Glomerular endothelial cell (primary cell): Measurements from ENCODE around the gene GPHN. TPM values are rescaled to one million over a fixed set of nuclear protein-coding genes. Genes with fewer than 3 reads are reported as not detected.
A peak's percentile ranks its signal among the peaks of the same experiment; 100 is the strongest.

Experiments
- DNase-seq: peaks from one replicate; pipeline ENCODE4 v3.0.0-alpha.2; 2011; ENCODE audit warnings: low read depth, low spot score; ENCODE audit errors: extremely low read depth
- total RNA-seq: library from RNA; depleted of rRNA; stranded (reverse); fragments of >200 nt; gene quantifications from 2 replicates; pipeline ENCODE4 v1.2.3, GENCODE V29; 2015

GPHN gene
- total RNA-seq, 1 donor from 2014 or later = 16.1 TPM

DNA sequence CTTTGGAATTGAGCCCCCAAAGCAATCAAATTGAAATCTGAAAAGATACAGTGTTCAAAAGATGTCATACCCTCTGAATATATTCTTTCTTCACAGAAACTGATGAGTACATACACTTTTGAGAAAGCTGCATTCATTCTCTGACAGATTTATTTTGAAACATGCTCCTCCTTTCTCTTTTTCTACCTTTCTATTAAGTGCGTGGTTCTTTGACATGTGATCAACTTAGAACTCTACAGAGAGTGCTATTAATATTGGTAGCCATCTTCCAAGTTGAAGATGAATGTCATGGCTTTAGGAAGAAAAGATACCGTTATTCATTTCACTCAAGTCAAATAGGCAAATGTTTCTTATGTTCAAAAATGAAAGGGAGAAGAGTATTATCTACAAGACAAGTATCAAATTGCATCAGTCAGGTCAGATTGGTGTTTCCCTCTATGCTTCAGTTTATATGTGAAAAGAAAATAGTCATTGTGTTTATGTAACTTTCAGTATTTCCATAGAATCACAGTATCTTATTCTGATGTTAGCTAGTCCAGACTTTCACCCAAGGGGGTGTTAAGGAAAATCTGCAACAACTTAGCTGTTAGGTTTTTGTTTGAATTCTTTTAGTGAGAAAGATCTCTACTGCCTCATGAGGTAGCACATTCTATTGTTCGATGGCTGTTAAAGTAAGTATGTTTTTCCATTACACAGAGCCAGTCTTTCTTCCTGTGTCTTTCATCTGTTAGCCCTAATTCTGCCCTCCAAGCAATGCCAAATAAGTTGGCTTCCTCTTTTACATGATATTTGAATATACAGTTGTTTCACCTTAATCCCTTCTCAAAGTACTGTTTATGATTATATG lies 625.9 kb downstream of the GPHN start:
- DNase-seq = no peak

GRCh38 chr14:67137744-67138371 lies 629.9 kb downstream of the GPHN start:
- DNase-seq = no peak

- DNase-seq = no peak
Observed at GRCh38 chr14:67140556-67140955, 632.6 kb downstream of the GPHN start.

DNA sequence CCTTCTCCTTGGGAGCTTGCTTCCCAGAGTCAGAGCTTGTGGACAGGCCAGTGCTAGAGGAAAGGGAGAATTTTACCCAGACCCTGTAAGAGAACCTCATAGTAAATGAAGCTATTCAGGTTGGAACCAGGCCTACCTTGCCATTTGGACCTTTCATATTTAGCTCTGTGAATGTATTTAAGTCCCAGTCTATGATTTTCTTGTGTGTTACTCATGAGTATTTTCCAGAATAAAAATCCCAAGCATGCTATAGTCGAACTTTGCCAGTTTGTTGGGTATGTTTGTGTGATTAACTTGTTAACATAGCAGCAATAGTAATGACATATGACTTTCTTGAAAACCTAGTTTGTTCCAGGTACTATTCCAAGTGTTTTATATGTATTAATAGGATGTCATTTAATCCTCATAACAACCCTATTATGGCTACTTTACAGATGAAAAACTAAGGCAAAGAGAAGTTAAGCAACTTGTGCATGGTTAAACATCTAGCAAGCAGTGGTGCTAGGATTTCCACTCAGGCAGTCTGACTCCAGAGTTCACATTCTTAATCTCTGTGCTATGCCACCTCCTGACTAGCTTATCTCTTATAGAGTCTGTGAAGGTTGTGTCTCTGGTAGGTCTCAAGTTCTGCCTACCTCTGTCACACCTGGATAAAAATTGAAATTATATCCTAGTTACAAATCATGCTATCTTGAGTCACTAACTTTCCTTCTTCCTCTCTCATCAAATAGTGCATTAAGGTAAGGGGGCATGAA lies 633.4 kb downstream of the GPHN start:
- no peak for DNase-seq

DNA sequence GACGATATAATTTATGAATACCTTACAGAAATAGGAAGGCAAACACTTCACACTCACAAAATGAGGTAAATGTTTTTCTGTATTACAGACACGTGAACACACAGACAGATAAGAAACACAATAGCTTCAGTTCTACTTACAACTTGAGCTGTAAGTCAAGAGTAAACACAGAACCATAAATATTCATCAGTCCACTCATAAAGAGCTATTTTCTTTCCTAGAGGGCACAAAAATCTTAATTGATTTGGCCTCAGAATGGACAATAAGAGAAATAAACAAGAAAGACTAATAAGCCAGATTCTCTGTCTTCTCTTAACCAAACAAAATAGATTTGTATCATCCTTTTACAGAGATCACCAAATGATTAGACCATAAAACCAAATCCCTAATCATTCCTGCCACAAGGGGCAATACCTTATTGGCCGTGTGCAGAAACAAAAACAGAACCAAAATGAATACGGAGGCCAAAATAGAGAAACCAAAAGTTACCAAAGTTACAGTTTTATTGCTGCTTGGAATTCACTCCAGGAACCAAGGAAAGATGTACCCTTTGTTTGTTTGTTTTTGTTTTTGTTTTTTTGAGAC lies 643.2 kb downstream of the GPHN start:
- DNase-seq = no peak

DNA sequence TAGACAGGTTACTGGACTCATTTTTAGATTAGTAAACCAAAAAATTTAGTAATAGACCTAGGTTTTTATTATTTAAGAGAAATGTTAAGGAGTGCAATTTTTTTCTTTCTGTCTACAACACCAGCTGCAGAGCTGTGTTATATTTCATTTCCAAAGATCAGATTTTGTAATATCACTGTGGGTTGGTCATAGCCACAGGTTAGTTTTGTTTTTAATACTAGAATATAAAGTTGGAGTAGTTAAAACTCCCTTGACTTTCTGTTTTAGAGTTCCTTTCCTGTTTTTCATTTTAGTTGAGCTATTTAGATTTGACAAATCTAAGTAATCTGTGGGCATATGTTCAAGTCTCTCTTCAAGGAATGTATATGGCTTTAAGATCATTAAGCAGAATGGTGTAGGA lies 650.6 kb downstream of the GPHN start:
- DNase-seq = no peak

- DNase-seq = no peak
Observed at GRCh38 chr14:67162385-67162784, 654.4 kb downstream of the GPHN start.

DNA sequence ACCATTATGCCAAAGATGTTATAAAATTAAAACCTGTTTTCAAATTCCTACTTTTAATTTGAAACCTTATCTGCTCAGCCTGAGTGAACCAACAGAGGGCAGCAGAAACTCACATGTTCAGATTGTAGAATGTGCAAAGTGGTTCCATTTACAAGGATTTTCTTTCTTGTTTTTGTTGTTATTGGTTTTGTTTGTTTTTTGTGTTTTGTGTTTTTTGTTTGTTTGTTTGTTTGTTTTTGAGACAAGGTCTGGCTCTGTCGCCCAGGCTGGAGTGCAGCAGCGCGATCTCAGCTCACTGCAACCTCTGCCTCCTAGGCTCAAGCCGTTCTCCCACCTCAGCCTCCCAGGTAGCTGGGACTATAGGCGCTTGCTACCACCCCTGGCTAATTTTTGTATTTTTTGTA lies 658.5 kb downstream of the GPHN start:
- peak; percentile 39 for DNase-seq

GRCh38 chr14:67167420-67168109 lies 659.6 kb downstream of the GPHN start:
- no peak for DNase-seq

GRCh38 chr14:67168110-67168441 lies 660.1 kb downstream of the GPHN start:
- no peak for DNase-seq

- no peak for DNase-seq
Observed at GRCh38 chr14:67170660-67171059, 662.7 kb downstream of the GPHN start.

DNA sequence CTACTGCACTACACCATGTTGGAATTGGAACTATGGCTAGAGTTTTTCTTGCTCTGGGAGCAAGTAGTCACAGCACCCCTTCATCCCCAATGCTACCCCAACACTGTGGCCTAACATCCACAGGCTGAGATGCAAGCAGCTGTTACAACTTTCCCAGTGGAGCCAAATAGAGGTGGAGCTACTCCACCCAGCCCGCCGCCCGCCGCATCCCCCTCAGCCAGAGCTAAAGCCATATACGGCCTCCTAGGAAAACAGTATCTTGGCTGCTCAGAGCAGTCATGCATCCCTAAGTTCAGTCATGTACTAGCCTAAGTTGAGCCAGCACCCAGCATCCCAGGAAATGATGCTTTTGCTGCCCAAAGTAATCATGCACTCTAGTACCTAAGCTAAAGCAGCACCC lies 664.1 kb downstream of the GPHN start:
- DNase-seq = no peak

DNA sequence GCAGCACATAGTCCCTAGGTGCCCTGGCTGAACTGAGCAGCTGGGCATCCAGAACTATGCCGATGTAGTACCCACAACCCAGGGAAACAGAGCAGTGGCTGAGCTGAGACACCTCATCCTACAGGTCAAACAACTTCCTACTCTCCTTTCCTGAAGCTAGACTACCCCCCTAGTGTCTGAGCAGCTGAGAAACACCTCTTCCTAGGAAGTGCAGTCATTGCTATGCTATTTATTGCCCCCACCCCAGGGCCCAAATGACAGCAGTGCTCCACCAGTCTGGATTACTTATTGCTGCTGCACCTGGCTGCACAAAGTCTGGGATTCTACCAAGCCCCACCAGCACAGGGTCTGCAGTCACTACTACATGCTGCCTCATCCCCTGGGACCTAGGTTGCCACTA lies 664.6 kb downstream of the GPHN start:
- no peak for DNase-seq

DNA sequence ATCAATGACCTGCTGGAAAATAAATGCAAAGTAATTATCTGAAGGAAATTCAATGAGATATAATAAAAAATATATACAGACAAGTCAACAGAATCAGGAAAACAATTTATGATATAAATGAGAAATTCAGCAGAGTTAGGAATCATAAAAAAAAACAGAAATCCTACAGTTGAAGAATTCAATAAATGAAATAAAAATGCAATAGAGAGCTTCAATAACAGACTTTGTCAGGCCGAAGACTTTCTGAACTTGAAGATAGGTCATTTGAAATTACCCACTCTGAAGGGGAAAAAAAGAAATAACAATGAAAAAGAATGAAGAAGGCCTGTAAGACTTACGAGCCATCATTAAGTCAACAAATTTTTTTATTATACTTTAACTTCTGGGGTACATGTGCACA lies 665.8 kb downstream of the GPHN start:
- no peak for DNase-seq

- DNase-seq = no peak
Observed at GRCh38 chr14:67186172-67186768, 678.3 kb downstream of the GPHN start.

GRCh38 chr14:67186789-67187584 lies 679.0 kb downstream of the GPHN start:
- DNase-seq = no peak

- DNase-seq = no peak
Observed at GRCh38 chr14:67187826-67188225, 679.9 kb downstream of the GPHN start.

DNA sequence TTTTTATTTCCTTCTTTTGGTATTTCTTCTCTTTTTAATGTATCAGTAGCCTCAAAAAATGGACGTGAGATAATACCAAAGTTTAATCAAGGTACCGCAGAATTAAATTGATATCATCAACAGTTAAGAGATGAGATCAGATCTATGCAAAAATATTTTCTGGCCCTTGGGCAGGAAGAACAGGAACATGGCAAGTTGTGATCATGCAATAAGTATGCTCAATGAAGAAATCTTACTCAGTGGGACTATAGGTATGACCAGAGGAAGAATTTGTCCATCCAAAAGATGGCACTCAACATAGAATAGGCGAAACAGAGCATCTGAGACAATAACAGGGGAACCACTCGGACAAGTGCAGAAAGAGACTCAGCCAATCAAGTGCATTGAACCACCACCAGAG lies 680.4 kb downstream of the GPHN start:
- DNase-seq = no peak

- no peak for DNase-seq
Observed at GRCh38 chr14:67191768-67192290, 683.9 kb downstream of the GPHN start.
